Measurements from ENCODE around the gene ZNF677.
A peak's percentile ranks its signal among the peaks of the same experiment; 100 is the strongest.
"Not testable (repeated sequence)": the region's sequence is repeated elsewhere in the genome, so short reads cannot be mapped to it uniquely, and the experiment has no call there.

The ZNF677 gene

DNA sequence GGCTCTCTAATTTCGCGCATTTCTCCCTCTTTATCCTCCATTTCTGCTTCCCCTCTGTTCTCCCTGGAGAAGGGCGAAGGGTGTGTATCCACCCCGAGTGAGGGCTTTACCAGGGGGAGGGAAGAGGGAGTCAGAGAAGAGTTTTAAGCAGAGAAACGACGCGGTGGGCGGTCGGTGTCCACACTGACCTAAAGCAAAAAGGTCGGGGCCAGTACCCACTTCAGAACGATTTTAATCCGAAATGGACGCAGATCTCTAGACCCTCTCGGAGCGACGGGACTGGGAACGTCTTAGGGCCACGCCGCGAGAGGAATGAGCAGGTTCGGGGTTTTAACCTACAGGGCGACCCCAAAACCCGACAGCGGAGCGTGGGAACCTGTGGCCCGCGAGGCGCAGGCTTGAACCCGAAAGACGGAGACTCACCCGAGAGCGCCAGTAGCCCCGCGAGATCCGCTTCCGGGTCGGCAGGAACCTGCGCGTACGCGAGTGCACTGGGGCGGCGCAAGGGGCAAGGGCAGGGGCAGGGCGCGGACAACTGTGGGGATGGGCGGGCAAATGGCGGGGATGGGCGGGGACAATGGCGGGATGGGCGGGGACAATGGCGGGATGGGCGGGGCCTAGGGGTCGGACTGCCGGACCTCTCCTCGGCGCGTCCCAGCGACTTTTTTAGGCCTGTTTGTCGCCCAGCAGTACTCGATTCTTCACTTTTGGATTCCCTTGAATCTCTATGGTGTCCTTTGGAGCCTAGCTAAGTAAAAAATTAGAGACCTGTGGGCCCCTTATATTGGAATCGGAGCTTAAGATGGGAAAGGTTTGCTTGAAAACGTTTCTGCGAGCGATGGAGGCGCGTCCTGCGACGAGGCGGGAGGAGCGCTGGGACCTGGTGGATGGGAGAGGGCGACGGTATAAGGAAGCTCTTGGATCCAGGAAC, at the start of gene ZNF677:
Gene ZNF677 (minus strand): TSS at position 463 of the 931 bp plus-strand sequence. CDS start 3,323 bp downstream, outside the sequence.
- TF ChIP-seq, protein P1, sequence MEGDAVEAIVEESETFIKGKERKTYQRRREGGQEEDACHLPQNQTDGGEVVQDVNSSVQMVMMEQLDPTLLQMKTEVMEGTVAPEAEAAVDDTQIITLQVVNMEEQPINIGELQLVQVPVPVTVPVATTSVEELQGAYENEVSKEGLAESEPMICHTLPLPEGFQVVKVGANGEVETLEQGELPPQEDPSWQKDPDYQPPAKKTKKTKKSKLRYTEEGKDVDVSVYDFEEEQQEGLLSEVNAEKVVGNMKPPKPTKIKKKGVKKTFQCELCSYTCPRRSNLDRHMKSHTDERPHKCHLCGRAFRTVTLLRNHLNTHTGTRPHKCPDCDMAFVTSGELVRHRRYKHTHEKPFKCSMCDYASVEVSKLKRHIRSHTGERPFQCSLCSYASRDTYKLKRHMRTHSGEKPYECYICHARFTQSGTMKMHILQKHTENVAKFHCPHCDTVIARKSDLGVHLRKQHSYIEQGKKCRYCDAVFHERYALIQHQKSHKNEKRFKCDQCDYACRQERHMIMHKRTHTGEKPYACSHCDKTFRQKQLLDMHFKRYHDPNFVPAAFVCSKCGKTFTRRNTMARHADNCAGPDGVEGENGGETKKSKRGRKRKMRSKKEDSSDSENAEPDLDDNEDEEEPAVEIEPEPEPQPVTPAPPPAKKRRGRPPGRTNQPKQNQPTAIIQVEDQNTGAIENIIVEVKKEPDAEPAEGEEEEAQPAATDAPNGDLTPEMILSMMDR (IDR thresholded peaks at IDR 0.05; ENCODE audit: low read depth, low read length), result no peak
- peak; percentile 58 for DNase-seq (ENCODE audit: extremely low read depth, low read depth)

DNA sequence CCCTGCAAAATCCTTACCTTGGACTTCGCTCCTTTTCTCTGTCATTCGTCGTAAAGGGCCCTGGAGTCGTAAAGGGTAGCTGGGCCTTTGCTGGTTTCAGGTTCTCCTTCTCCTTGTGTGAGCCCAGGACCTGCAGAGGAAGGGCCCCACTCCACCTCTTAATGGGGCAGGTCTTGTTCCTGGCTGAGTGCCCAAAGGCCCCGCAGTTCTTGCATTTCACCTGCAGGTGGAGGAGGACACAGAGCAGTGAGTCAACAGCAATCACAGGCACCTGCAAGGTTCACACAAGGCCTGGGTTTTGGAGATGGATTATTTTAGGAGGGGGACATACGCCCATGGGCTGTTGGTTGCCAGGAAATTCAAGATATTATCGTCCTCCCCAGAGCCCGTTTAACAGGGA, 46.7 kb upstream of the ZNF677 start:
- DNase-seq (ENCODE audit: extremely low read depth, low read depth), result not testable (repeated sequence)

DNA sequence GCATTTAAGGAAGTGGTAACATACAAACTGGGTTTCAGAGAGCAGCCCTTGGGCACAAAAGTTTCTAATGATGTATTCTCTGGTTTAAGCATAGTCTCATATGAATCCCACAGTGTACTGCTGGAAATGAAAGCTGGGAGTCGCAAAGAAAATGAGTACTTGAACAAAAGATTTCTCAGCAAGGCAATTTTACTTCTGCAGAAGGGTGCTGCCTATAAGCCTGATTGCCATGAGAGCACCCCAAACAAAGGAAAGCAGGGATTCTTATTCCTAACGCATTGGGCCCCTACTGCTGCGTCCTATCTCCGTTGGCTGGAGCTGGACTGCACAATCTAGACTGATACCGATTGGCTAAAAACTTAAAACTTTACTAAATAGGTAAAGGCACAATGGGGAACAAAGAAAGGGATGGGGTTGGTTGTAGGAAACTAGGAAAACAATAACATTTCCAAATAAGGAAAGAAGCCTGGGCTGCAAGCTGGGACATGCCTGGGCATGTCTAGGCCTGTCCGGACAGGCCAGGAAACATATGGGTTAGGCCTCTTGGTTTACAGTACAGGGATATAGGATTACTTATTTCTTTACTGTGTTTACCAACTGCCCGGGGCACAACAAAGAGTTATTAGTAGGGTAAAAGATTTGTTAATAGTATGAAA, 40.2 kb upstream of the ZNF677 start:
- TF ChIP-seq, protein P1 (IDR thresholded peaks at IDR 0.05; ENCODE audit: low read depth, low read length), result no peak
- DNase-seq (ENCODE audit: extremely low read depth, low read depth), result no peak

DNA sequence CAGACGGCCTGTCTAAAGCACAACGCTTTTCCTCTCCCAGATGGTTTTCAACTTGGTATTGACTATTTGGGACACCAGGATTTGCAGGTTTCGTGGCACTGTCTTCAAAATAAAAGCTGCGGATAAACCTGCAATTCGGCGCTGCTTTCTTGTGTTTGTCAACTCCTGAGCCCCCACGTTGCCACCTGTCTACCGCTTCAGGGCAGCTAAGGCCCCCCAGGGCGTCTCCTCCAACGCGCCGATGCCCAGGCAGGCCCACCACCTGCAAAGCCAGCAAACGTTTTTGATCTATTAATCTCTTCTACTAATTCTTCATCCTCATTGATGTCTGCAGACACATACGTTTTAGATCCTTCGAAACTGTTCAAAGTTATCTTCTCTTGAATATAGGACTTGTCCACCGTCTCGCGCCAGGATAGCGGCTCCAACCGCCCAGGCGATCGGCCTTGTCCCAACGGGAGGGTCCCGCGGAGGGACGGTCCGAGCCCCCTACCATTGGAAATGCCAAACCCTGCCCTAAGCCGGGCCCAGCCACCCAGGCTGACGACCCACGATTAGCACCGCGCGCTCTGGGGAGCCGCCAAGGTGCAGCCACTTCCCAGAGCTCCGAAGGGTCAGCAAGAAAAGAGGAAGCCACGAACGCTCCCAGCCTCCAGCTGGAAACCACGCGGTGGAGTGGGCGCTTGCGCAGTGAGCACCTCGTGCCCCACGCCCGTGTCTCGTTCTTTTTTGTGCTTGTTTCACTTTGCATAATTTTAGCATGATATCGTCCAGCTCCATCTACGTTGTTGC, 36.3 kb upstream of the ZNF677 start:
- TF ChIP-seq, protein P1 (IDR thresholded peaks at IDR 0.05; ENCODE audit: low read depth, low read length), result no peak
- no peak for DNase-seq (ENCODE audit: extremely low read depth, low read depth)

DNA sequence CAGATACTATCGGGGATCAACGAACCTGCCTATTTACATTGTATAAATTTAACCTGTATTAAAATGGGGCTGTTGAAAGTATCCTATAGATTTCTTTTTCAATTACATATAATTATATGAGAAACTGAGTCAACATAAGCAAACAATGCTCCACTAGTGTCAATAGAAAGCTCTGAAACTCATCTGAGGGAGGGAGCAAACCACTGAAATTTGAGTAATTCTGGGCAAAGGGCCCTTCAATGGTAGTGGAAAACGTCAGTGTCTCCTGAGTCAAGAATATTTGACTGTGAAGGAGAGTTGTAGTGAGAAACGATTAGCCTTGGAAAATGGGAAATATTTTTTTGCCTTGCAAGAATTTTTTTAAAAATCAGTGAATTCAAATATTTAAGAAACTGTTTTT, 30.4 kb upstream of the ZNF677 start:
- TF ChIP-seq, protein P1 (IDR thresholded peaks at IDR 0.05; ENCODE audit: low read depth, low read length), result no peak

DNA sequence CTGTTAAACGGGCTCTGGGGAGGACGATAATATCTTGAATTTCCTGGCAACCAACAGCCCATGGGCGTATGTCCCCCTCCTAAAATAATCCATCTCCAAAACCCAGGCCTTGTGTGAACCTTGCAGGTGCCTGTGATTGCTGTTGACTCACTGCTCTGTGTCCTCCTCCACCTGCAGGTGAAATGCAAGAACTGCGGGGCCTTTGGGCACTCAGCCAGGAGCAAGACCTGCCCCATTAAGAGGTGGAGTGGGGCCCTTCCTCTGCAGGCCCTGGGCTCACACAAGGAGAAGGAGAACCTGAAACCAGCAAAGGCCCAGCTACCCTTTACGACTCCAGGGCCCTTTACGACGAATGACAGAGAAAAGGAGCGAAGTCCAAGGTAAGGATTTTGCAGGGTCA, 27.3 kb upstream of the ZNF677 start:
- DNase-seq (ENCODE audit: extremely low read depth, low read depth), result not testable (repeated sequence)

More for the DNA sequence above, 30.4 kb upstream of the ZNF677 start:
- no peak for DNase-seq (ENCODE audit: extremely low read depth, low read depth)

DNA sequence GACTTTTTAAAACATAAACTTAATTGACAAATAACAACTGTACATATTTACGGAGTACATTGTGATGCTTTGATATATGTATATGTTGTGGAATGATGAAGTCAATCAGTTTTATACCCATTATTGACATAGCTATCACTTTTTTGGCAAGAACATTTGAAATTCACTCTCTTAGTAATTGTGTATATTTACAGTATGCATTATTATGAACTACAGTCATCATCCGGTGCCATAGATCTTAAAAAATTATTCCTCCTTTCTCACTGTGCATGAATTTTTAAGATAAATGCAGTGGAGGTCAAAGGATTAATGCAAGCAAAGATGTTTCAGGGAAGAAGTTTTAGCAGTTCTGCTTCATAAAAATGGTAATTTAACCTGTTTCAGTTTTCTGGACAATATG, 20.8 kb upstream of the ZNF677 start:
- TF ChIP-seq, protein P1 (IDR thresholded peaks at IDR 0.05; ENCODE audit: low read depth, low read length), result no peak
- DNase-seq (ENCODE audit: extremely low read depth, low read depth), result no peak

DNA sequence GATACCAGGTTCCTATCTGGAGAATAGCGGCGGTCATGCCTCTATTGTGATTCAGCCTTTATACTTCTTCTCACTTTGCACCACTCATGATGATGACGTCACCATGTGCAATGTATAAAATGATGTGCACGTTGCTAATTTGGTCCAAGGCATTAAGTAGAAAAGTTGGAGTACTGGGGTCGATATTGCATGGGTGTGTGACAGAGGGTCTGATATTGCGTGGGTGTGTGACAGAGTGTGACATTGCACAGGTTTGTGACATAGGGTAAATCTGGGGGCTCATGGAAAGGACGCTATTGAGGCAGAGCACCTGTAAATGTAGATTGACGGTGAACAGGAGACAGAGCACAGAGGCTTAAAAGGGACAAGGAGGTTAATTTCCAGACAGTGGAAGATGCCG, 17.4 kb upstream of the ZNF677 start:
- DNase-seq (ENCODE audit: extremely low read depth, low read depth), result no peak
- TF ChIP-seq, protein P1 (IDR thresholded peaks at IDR 0.05; ENCODE audit: low read depth, low read length), result no peak

DNA sequence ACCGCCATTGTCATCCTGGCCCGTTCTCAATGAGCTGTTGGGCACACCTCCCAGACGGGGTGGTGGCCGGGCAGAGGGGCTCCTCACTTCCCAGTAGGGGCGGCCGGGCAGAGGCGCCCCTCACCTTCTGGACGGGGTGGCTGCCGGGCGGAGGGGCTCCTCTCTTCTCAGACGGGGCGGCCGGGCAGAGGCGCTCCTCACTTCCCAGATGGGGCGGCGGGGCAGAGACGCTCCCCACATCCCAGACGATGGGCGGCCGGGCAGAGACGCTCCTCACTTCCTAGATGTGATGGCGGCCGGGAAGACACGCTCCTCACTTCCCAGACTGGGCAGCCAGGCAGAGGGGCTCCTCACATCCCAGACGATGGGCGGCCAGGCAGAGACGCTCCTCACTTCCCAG, 15.2 kb upstream of the ZNF677 start:
- DNase-seq (ENCODE audit: extremely low read depth, low read depth), result not testable (repeated sequence)

DNA sequence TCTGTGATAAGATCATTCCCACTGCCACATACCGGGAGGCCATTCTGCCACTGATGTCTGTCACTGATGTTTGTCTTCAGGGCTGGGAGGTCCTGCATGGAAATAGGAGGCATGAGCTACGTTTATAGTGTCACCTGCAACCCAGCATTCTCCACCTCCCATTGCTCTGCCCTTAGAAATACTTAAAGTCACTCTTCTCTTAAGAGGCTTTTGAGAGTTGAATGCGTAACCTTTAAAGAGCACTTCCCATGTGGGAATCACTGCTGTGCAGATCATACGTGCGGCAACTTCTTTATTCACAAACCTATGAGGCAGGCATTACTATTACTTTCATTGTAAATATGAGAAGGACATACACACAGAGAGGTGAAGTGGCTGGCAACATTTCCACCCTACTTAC, 12.9 kb upstream of the ZNF677 start, which contains the start of gene VN1R4:
Gene VN1R4 (minus strand): TSS at position 101 of the 400 bp plus-strand sequence. CDS start 58 bp downstream, at position 43.
- DNase-seq (ENCODE audit: extremely low read depth, low read depth), result not testable (repeated sequence)

DNA sequence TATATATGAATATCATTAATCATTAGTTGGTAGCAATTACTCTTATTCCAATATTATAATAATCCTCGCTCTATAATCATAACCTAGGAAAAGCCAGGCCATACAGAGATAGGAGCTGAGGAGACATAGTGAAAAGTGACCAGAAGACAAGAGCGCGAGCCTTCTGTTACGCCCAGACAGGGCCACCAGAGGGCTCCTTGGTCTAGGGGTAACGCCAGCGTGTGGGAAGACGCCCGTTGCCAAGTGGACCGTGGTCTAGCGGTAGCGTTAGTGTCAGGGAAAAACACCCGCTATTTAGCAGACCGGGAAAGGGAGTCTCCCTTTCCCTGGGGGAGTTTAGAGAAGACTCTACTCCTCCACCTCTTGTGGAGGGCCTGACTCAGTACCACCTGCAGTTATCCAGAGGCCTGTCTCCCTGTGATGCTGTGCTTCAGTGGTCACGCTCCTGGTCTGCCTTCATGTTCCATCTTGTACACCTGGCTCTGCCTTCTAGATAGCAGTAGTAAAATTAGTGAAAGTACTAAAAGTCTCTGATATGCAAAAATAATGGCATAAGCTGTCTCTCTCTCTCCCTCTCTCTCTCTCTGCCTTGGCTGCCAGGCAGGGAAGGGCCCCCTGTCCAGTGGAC, 3.2 kb upstream of the ZNF677 start, which contains the start of gene VN1R2:
Gene VN1R2 (plus strand): TSS at position 578 of the 628 bp plus-strand sequence. CDS start 84 bp downstream, outside the sequence.
- not testable (repeated sequence) for DNase-seq (ENCODE audit: extremely low read depth, low read depth)
